GM19452 (cell line): ENCODE data around the gene DEDD2.

Experiments used
- ATAC-seq: cut with Tn5 transposase; IDR thresholded peaks from one replicate; pipeline ENCODE4 v1.9.1; 2021; ENCODE audit not compliant: unreplicated experiment

DEDD2 gene

DNA sequence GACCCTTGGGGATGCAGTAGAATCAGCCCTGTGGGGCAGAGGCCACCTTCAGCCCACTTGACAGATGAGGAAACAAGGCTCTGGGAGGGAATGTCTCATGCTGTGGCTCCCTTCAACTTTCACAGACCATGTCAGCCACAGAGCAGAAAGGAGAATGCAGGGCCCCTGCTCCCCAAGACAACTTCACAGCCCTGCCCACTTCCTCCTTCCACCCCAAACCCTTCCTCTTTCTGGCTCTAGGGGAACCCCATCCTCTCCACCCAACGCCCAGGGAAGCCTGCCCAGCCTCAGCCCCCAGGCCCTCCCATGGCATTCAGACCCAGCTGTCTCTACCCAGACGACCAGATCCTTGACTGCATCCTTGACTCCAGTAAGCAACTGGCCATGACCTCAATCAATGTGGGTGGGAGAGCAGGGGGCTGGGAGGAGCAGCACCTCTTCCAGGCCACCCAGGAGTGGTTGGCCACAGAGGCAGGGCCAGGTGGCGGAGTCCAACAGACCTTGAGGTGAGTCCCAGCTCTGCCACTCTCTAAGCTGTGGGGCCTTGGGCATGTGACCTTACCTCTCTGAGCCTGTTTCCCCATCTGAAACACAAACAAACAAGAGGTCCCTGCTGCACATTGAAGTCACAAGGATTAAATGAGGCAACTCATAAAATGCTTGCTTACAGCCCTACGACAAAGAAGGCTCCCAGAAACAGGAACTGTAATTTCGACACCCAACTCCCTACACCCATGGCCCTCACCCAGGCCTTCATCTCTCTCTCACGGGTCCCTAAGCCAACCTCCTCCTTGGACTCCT is 15.8 kb downstream of the DEDD2 start:
- ATAC-seq: no peak

DNA sequence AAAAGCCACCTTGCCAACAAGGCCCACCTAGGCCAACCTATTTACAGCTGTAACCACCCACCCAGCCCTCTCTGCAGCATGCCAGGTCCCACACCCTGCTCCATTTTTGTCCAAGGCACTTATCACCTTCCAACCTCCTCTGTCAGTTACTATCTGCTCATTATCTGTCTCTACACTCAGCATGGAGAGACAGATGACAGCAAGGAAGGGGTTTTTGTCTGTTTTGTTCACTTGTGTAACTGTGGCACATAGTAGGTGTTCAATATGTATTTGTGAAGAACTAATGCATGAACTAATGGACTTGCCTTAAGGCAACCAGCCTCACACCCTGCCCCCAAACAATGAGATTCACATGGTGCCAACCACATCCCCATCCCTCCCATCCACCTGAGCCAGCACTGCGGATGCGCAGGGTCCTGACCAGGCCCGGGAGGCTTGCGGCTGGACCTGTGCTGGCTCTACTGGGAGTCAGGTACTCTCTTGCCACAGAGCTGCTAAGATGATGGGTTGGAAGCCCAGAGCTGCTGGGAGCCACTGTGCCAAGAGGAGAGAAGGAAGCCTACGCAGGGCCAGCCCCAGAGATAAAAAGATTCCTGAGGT is 17.3 kb downstream of the DEDD2 start:
- no peak for ATAC-seq

DNA sequence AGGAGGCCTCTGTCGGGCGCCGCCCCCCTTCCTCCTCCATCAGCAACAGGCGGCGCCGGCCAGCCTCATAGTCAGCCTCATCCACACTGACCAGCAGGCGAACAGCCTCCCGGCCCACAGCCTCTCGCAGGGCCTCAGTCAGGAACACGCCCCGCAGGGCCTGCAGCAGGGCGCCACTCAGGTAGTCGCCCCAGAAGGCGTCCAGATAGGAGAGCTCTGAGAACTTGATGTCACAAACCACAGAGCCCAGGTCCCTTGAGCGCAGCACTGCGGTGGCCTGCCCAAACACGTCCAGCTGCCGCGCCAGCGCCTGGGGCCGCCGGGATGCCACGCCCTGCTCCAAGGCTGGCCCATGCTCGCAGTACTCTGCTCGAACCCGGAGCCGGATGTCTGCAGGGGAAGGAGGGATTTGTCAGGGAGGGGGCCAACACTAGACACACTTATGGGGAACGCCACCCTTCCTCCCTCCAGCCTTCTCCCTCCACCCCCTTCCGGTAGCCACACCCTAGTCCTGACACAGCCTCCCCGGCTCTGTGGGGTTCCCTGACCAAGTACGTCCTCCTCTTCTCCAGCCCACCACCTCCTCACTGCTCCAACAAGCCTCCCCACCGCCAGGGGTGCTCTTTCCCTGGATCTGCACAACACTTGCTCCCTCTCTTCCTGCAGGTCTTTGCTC is 17.9 kb downstream of the DEDD2 start:
- peak; percentile 45 for ATAC-seq

DNA sequence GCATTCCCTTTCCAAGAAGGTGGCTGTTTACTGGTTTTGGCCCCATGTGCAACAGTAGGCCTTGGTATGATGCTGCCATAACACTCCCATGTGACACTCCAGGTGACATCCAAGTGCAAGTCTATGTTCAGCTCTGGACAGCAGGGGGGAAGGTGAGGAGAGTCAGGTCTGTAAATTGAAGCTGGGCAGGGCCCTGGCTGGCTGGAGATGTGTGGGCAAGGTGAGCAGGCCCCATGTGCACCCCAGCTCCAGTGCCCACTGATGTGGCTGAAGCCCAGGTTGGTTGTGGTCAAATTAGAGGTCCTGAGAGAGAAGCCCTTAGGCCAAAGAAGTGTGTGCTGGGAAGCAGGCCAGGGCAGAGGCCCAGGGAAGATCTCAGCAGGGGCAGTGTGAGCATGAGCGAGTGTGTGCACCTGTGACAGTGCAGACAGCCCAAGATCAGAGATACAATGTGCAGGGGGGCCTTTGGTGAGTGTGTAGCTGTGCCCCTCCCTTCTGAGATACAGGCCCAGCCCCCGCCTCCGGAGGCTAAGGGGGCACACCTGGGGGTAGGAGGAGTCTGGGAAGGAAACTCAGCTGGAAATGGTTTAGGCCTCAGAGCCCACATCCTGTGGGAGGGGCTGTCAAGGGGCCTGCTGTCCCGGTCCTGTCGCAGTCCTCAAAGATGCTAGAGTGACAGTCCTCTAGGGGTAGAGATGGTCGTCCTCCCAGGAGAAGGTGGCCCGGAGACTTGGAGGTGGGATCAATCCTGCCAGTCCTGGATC is 18.6 kb downstream of the DEDD2 start:
- ATAC-seq: peak; percentile 53

DNA sequence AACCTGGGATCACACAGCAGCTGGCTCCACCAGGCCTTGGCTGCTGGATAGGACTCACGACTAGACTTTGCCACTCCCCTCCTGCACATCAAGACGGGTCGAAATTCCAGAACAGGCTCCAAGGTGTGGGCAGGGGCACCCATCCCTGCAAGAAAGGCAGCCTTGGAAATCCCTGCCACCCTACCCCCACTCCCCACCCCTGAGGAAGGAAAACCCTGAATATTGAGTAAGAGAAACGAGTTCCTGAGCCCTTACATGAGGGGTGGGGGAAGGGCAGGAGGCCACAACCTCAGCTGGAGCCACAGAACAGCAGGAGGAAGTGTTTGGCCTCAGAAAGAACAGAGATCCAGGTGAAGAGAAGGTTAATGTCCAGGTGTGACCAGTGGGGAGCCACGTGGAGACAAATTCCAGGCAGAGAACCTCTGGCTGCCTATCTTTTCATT is 20.1 kb downstream of the DEDD2 start:
- no peak for ATAC-seq

DNA sequence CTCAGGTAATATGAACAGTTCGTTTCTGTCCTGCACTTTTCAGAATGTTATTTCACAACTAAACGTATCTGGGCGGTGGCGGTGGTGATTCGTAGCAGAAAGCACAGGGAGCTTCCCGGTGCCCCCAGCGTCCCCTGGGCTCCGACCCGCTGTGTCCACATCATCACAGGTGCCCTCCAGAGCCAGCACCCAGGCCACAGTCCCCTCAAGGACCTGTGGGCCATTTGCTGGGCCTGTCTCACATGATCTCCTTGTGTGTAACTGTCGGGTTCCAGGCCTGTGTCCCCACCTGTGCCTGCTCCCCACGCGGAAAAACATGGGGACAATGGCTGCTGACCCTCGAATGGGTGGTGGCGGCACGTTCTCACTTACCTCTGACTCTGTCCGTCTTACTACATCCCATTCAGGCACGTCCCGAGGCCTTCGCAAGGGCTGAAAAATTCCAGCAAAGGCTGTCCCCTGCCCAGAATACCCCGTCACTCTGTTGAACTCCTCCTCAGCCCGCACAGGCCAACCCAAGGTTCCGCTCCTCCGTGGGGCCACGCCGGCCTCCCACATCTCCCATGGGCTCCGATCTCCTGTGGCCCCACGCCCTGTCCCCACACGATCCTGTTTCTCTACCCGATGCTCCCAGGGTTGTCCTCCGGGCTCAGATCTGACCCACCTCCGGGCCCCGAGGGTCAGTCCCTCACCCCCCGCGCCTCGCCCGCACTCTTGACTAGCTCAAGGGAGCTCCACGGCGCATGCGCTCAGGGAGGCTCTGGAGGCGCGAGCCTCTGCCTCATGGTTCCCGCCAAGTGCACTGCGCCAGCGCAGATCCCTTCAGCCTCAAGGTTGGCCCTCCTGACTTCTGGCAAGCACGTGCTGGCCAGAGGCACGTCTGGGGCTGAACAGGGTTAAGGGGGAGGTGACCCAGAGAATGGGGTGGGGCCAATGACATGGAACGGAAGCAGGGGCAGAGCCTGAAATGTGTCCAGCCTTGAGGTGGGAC is 21.2 kb downstream of the DEDD2 start:
- ATAC-seq: no peak

DNA sequence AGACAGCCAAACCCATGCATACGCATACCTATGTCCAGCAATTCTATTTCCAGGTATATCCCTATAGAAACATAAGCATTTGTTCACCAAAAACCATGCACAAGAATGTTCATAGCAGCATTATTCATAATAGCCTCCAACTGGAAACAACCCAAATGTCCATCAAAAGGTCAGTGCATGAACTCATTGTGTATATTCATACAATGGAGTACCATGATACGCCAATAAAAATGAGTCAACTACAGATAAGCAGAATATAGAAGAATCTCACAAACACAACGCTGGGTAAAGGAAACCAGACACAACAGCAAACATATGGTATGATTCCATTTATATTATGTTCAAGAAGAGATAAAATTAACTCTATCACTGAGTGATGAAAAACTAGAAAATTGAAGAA is 23.8 kb downstream of the DEDD2 start:
- no peak for ATAC-seq

DNA sequence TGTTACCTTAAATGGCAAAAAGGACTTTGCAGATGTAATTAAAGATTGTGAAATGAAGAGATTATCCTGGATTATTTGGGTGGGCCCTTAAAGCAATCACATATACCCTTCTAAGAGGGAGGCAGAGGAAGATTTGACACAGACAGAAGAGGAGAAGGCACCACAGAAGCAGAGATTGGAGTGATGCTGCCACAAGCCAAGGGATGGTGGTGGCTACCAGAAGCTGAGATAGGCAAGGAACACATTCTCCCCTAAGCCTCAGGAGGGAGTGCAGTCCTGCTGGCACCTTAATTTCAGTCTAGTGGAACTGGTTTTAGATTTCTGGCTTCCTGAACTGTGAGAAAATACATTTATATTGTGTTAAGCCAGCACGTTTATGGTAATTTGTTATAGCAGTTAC is 24.2 kb downstream of the DEDD2 start:
- no peak for ATAC-seq

DNA sequence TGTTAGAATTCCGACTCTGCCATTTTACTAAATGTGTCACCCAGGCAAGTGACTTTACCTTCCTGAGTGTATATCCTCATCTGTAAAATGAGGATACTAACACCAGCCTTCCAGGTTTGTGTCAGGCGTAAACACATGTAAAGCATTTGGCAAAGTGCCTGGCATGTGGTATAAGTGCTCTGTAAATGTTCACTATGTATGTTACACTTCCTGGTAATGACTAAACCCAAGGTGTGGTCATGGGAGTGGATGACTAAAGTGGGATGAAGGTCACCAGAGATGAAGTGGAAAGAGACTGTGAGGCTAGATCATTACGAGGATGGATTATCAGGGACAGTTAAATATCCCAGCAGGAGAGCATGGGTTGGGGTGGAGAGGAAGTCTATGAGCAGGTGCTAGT is 25.6 kb downstream of the DEDD2 start:
- ATAC-seq: no peak

DNA sequence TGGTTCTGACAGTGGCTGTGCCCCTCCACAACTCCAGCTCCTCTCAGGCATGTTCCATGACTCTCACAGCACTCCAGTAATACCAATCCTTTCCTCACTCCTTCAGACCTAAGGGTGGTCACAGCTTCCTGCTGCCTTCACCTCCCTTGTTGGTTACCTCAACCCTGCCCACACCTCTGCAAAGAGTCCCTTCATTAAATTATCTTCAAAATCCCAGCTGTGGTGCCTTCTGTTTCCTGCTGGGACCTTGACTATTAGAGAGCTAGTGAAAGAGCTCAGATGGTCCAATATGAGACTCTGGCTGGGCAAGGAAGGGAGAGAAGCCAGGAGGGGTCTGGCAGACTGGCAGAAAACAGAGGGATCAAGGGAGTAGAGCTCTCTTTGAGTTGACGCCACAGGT is 26.1 kb downstream of the DEDD2 start:
- no peak for ATAC-seq

DNA sequence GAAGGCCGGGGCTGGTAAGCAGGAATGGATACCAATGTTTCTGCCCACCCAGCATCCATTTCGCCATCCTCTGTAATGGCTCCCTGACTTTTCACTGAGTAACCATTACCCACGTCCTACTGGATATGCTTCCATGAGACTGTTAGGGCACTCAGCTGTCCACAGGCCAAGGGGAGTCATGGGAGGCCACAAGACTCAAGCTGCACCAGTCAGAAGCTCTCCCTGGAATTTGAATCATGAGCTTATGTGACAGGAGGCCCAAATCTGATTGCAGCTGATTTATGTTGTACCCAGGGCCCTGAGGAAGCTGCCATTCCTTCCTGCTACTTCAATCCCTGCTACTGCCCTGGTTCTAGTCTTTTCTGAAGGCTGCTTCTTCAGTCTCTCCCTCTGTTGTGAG is 28.3 kb downstream of the DEDD2 start:
- no peak for ATAC-seq

DNA sequence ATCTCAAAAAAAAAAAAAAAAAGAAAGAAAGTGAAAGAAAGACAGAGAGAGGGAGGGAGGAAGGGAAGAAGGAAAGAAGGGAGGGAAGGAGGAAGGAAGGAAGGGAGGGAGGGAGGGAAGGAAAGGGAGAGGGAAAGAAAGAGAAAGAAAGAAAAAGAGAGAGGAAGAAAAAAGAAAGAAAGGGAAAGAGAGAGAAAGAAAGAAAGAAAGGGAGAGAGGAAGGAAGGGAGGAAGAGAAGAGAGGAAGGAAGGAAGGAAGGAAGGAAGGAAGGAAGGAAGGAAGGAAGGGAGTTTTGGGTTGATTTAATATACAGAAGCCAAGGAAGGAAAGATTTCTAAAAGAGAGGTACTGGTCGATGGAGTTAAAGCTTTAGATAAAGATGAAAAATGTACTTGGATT is 28.8 kb downstream of the DEDD2 start:
- no peak for ATAC-seq

DNA sequence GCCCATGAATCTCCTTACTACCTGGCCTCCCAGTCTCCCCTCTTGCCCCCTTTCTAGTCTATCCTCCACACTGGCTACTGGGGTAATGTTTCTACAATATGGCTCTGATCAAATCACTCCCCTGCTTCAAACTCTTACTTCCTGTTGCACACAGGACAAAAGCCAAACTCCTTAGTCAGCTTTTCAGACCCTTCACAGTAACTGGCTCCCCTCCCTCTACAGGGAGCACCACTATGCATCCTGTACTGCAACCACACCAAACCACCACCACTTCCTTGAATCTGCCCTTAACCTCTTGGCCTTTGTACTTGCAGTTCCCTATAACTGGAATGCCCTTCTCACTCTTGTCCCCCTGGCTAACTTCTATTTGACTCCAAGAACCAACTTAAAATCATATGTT is 32.2 kb downstream of the DEDD2 start:
- ATAC-seq: no peak

DNA sequence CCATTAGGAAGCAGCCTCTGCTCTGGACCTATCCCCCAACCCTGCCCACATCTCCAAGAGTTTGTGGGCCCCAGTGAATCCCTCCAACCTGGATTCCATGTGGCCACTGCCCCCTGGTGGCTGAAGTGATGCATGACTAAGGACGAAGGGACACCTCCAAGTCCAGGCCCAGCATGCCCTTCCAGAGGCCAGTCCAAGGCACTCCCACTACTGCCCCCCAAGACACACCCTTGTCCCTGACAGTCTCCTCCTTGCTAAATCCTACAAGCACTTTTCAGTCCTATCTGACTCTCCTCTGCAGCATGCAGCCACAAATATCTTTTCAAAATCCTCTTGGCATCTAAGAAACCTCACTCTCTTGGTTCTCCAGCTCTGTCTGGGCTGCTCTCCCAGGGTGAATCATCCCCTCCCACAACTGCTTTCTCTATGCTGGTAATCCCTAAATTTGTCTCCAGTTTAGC is 33.0 kb downstream of the DEDD2 start:
- no peak for ATAC-seq

DNA sequence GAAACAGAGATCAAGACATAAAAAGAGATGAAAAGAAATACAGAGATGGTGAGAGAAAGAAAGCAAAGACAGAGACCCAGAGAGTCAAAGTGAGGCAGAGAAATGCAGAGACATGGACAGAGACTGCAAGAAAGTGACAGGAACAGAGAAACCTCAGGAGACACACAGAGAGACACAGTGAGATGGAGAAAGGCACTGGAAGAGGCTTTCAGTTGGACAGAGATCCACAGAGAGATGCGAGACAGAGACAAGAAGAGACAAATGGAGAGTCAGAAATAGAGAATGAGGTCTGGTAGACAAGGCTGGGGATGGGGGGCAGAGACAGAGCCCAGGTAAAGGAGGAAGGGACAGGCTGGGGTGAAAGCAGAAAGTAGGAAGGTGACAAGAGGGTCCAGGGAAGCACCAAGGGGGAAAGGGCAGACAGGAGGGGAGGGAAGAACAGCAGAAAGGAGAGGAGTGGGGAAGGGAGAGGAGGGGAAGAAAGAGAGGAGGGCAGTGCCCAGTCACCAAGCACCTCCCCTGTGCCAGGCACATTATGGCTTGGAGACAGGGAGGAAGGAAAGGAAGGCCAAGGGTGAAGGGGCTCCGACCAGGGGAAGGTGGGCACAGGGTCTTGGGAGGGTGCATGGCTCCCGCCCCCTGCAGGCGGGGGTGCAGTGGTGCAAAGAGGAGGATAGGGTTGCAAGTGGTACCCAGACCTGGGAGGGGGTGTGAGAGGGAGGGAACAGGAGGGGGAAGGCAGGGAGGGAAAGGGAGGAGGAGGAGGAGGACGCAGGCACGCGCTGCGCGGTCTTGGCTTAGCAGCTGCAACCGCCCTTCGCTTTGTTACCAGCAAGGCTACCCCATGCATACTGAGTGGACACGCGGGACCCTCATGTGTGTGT is 38.4 kb downstream of the DEDD2 start:
- no peak for ATAC-seq

DNA sequence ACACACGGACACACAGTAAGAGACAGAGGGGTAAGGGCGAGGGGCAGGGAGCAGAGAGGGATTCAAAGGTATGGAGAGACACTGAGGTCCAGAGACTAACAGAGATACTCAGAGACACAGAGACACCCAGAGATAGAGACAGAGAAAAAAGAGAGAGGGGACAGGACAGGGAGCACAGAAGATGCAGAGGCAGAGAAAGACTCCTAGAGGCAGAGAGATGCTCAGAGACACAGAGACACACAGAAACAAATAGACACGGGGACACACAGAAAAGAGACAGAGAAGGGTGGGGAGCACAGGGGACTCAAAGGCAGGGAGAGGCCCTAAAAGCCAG is 39.8 kb downstream of the DEDD2 start:
- no peak for ATAC-seq

DNA sequence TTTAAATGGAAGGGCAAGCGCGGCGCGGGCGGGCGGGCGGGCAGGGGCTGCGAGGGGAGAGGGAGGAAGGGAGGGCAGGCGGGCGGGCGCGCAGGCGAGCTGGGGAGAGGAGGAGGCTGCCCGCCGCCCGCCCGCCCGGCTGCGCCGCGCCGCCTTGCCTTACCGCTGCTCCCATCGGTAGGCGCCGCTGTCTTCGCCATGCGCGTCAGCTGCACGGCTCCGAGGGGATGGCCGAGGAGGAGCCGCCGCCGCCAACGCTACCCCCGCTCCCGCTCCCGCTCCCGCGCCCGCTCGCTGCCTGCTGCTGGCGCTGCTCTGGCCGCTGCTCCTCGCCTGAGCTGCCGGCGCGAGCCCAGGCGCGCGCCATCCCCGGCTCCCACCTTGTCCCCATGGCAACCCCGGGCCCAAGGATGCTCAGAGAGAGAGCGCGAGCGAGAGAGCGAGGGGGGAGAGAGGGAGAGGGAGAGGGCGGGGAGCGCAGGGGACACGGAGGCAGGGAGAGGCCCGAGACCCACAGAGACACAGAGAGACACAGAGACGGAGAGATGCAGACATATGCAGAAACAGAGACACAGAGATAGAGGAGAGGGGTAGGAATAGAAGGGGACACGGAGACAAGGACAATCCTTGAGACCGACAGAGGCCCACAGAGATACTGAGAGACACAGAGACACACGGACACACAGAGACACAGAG is 40.3 kb downstream of the DEDD2 start:
- no peak for ATAC-seq

DNA sequence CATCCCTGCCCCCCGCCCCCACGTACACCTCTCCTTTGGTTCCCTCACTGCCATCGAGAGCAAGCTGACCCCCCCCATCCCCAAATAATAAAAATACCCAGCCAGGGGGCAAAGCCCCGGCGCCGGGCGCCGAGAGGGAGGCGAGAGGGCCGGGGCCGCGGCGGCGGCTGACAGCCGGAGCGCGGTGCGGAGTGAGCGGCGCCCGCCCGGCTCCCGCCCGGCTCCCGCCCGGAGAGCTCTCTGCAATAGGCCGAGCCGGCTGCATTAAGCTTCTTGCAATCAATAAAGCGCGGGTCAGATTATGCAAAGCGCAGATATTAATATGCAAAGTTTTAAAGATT is 40.9 kb downstream of the DEDD2 start:
- no peak for ATAC-seq
